MM.1S (cell line): ENCODE results near the gene MACROD2.

Experiments
- CTCF ChIP-seq: fragments of 300-600 bp; sonication (generic); IDR thresholded peaks from 2 replicates; pipeline ENCODE4 v1.5.1; 2016; ENCODE audit warnings: antibody characterized with exemption, low read length, mixed read lengths
- EZH2phosphoT487 ChIP-seq: fragments of 300-600 bp; sonication (generic); IDR thresholded peaks from 2 replicates; pipeline ENCODE4 v1.6.1; 2018; ENCODE audit warnings: antibody characterized with exemption, low read length

- TF ChIP-seq EZH2phosphoT487: no peak
- TF ChIP-seq CTCF: no peak
Observed at GRCh38 chr20:15143478-15143877, 1148.2 kb downstream of the MACROD2 start.
